Panc1 (cell line): ENCODE data around the gene KIF17. TPM values are rescaled to one million over a fixed set of nuclear protein-coding genes. Genes with fewer than 3 reads are reported as not detected.

Experiments used
- ATAC-seq: fragments of 200-7000 bp; cut with Tn5 transposase; 2 replicates; pipeline ENCODE4 v1.9.1; 2020; ENCODE audit warnings: mild to moderate bottlenecking, moderate library complexity
- BruUV-seq: library from RNA; stranded (reverse); fragments of 400-500 nt; replicated peaks from 2 replicates; lab custom pipeline; 2021; lab: Mats Ljungman, UMichigan
- CTCF ChIA-PET: fragments of 300-600 bp; sonication (Branson Sonifier 250); formaldehyde crosslinking; loops from one replicate; lab custom pipeline; 2022; ENCODE audit warnings: antibody characterized with exemption; lab: Charles Lee
- POLR2A ChIA-PET: fragments of 300-600 bp; sonication (Branson Sonifier 250); formaldehyde crosslinking; loops from one replicate; lab custom pipeline; 2022; ENCODE audit warnings: antibody characterized with exemption; lab: Charles Lee
- DNase-seq: peaks from one replicate; pipeline ENCODE4 v3.0.0-alpha.2; 2010; ENCODE audit warnings: low read depth, low spot score
- H3K27ac ChIP-seq: 2 replicates; pipeline ENCODE4 v1.5.1; 2011; ENCODE audit warnings: mild to moderate bottlenecking, low read length, inconsistent platforms
- H3K27me3 ChIP-seq: fragments of 200-500 bp; sonication (Bioruptor generic); 2 replicates; pipeline ENCODE4 v1.6.0; 2014; ENCODE audit warnings: low read length, inconsistent platforms; ENCODE audit not compliant: control insufficient read depth, insufficient read depth
- H3K36me3 ChIP-seq: fragments of 200-500 bp; sonication (Bioruptor generic); 2 replicates; pipeline ENCODE4 v1.5.1; 2014; ENCODE audit warnings: inconsistent platforms, mild to moderate bottlenecking, low read length, moderate library complexity; ENCODE audit not compliant: control insufficient read depth, insufficient read depth
- H3K4me1 ChIP-seq: 2 replicates; pipeline ENCODE4 v1.5.1; 2011; ENCODE audit warnings: inconsistent platforms, mild to moderate bottlenecking, low read length, moderate library complexity; ENCODE audit not compliant: control insufficient read depth, insufficient read depth
- H3K4me3 ChIP-seq, 2 experiments: 2 replicates each; pipeline ENCODE4 v1.5.1; 2011 to 2012; ENCODE audit warnings: low read depth in 2 of 2, low read length in 2 of 2, mild to moderate bottlenecking in 2 of 2, inconsistent platforms in 1 of 2, moderate library complexity in 1 of 2
- H3K9me3 ChIP-seq: fragments of 200-500 bp; sonication (Bioruptor generic); 2 replicates; pipeline ENCODE4 v1.5.1; 2014; ENCODE audit warnings: low read depth, mild to moderate bottlenecking, inconsistent platforms, low read length, moderate library complexity; ENCODE audit not compliant: control insufficient read depth, insufficient read depth
- CTCF ChIP-seq: fragments of 450-650 bp; IDR thresholded peaks from 2 replicates; pipeline ENCODE4 v1.5.1; 2017; ENCODE audit warnings: mild to moderate bottlenecking
- POLR2AphosphoS5 ChIP-seq: IDR thresholded peaks from 2 replicates; pipeline ENCODE4 v1.6.1; 2012; ENCODE audit warnings: mild to moderate bottlenecking, low read depth, low read length, moderate library complexity
- REST ChIP-seq, 2 experiments: IDR thresholded peaks; 2 replicates each; pipeline ENCODE4 v1.6.1; 2011 to 2012; ENCODE audit warnings: low read depth in 2 of 2, control low read depth in 1 of 2, low read length in 1 of 2, mild to moderate bottlenecking in 1 of 2, moderate library complexity in 1 of 2; ENCODE audit not compliant: insufficient read depth in 1 of 2
- SIN3A ChIP-seq: IDR thresholded peaks from 2 replicates; pipeline ENCODE4 v1.6.1; 2012; ENCODE audit warnings: low read depth, mild to moderate bottlenecking, low read length, moderate library complexity, borderline replicate concordance; ENCODE audit not compliant: insufficient read depth
- TCF7L2 ChIP-seq: IDR thresholded peaks from 2 replicates; pipeline ENCODE4 v1.6.1; 2011; ENCODE audit warnings: mild to moderate bottlenecking, low read depth, low read length, inconsistent platforms
- in situ Hi-C: cut with HindIII; loops from 2 replicates; pipeline ENCODE4 v1.10.0; 2016; ENCODE audit warnings: low sequenced_read_pairs, low pct_unique_long_range_greater_than_20kb
- intact Hi-C: fragments of 100-400 bp; cut with micrococcal nuclease; formaldehyde crosslinking; loops from one replicate; pipeline ENCODE4 v1.10.0; 2022; ENCODE audit not compliant: unreplicated experiment
- total RNA-seq: library from RNA; stranded (reverse); gene quantifications from one replicate; pipeline ENCODE4 v1.2.1, GENCODE V29; 2021; ENCODE audit not compliant: unreplicated experiment

Gene KIF17
- total RNA-seq, 1 experiment from 2014 or later: 3.9 TPM

GRCh38 chr1:20619999-20620398 lies 97.8 kb downstream of the KIF17 start:
- no peaks in the 10 kb centered on the region for H3K9me3 ChIP-seq
- no peak overlapping the region for H3K4me3 ChIP-seq
- no peaks in the 10 kb centered on the region for H3K36me3 ChIP-seq
- 0 out of 2 replicates have a peak, but pooled peaks have one; percentile 21 for ATAC-seq
- peaks cover 14% of the 10 kb centered on the region for H3K4me1 ChIP-seq
- no peak for TF ChIP-seq CTCF
- no peak for TF ChIP-seq SIN3A
- TF ChIP-seq TCF7L2: no peak
- no peak for TF ChIP-seq POLR2AphosphoS5
- TF ChIP-seq REST (IDR thresholded peaks at IDR 0.05; ENCODE audit: insufficient read depth in 1 of 2, low read depth in 2 of 2, low read length in 1 of 2): no peak
- H3K27ac ChIP-seq: no peak overlapping the region
- intact Hi-C loops: no loop called here
- H3K27me3 ChIP-seq: no peaks in the 10 kb centered on the region
- POLR2A ChIA-PET: no interaction called here
- CTCF ChIA-PET: no interaction called here
- DNase-seq: no peak
- in situ Hi-C loops: no loop called here
- no TSS peak for BruUV-seq

GRCh38 chr1:20618550-20618949 lies 99.3 kb downstream of the KIF17 start:
- H3K27ac ChIP-seq: 0 out of 2 replicates have a peak overlapping the region, but pooled peaks have one; percentile 8
- no peak for DNase-seq
- H3K4me3 ChIP-seq: no peak overlapping the region
- POLR2A ChIA-PET: interaction anchor here (0.7 kb wide), 1 partner anchor 21 kb away, joined by 5 read pairs; no protein-coding TSS in a partner anchor
- no peaks in the 10 kb centered on the region for H3K36me3 ChIP-seq
- no TSS peak for BruUV-seq
- H3K9me3 ChIP-seq: no peaks in the 10 kb centered on the region
- TF ChIP-seq REST (IDR thresholded peaks at IDR 0.05; ENCODE audit: insufficient read depth in 1 of 2, low read depth in 2 of 2, low read length in 1 of 2) (no peak), TCF7L2 (no peak)
- intact Hi-C loops (no loop called here), in situ Hi-C loops (no loop called here)
- CTCF ChIA-PET: interaction anchor here (0.7 kb wide), 1 partner anchor 187 kb away, joined by 4 read pairs; no protein-coding TSS in a partner anchor
- peaks cover 28% of the 10 kb centered on the region for H3K4me1 ChIP-seq
- H3K27me3 ChIP-seq: no peaks in the 10 kb centered on the region
- ATAC-seq: no peak
